AG04449 (cell line): Measurements from ENCODE around the gene HACL1.

Source experiments
- CTCF ChIA-PET: fragments of 350-600 bp; formaldehyde crosslinking; extraction: SDS; loops from one replicate; lab custom pipeline; 2021; ENCODE audit warnings: antibody characterized with exemption; lab: Yijun Ruan, JAX
- POLR2A ChIA-PET: fragments of 400-600, 350-600 bp; formaldehyde crosslinking; extraction: SDS; loops from one replicate; lab custom pipeline; 2020; ENCODE audit warnings: antibody characterized with exemption, inconsistent platforms; lab: Yijun Ruan, JAX
- DNase-seq: peaks from one replicate; pipeline ENCODE4 v3.0.0-alpha.2; 2010; ENCODE audit warnings: low read depth, low spot score
- H3K4me3 ChIP-seq: 2 replicates; pipeline ENCODE4 v1.5.1; 2011; ENCODE audit warnings: low read depth, mild to moderate bottlenecking, control low read depth, low read length
- CTCF ChIP-seq: IDR thresholded peaks from one replicate; pipeline ENCODE4 v1.5.1; 2011; ENCODE audit warnings: mild to moderate bottlenecking, moderate library complexity, low read length, control low read depth, inconsistent platforms; ENCODE audit not compliant: insufficient read depth; ENCODE audit errors: missing control alignments

HACL1 gene

GRCh38 chr3:15521573-15521965 is 79.8 kb downstream of the HACL1 start, which contains the start of gene COLQ:
Gene COLQ (minus strand): TSS chr3:15521706. CDS start chr3:15521625, 81 bp downstream.
- DNase-seq, result no peak

GRCh38 chr3:15520804-15521572 is 80.4 kb downstream of the HACL1 start:
- H3K4me3 ChIP-seq, result no peak overlapping the region
- ChIA-PET POLR2A (interaction anchor here (0.7 kb wide), 1 partner anchor 21 kb away, joined by 3 read pairs; no protein-coding TSS in a partner anchor), CTCF (interaction anchor here (0.7 to 2.1 kb wide), 3 partner anchors 12 to 15 kb away, joined by 3 to 5 read pairs (median 5); no protein-coding TSS in a partner anchor)
- DNase-seq, result no peak
- no peak for TF ChIP-seq CTCF

More at GRCh38 chr3:15521573-15521965, 79.8 kb downstream of the HACL1 start, which contains the start of gene COLQ:
- no peak within 1 kb of the TSS for H3K4me3 ChIP-seq
- TF ChIP-seq CTCF, result no peak
- CTCF ChIA-PET, result interaction anchor here (0.7 kb wide), 1 partner anchor 12 kb away, joined by 3 read pairs; no protein-coding TSS in a partner anchor
- POLR2A ChIA-PET, result interaction anchor here (0.7 kb wide), 1 partner anchor 22 kb away, joined by 3 read pairs; no protein-coding TSS in a partner anchor

- POLR2A ChIA-PET, result no interaction called here
These were observed 81.2 kb downstream of the HACL1 start for GRCh38 chr3:15520185-15520584.

GRCh38 chr3:15519096-15519495 is 82.3 kb downstream of the HACL1 start:
- no peak for DNase-seq
- CTCF ChIA-PET, result interaction anchor here (1.3 to 2.1 kb wide), 2 partner anchors 17 to 38 kb away, joined by 5 read pairs; no protein-coding TSS in a partner anchor
- no peak overlapping the region for H3K4me3 ChIP-seq
- POLR2A ChIA-PET, result no interaction called here
- TF ChIP-seq CTCF, result no peak

More at GRCh38 chr3:15520185-15520584, 81.2 kb downstream of the HACL1 start:
- no peak overlapping the region for H3K4me3 ChIP-seq
- CTCF ChIA-PET, result interaction anchor here (1.2 to 2.1 kb wide), 3 partner anchors 12 to 36 kb away, joined by 5 read pairs; no protein-coding TSS in a partner anchor
- no peak for TF ChIP-seq CTCF
- DNase-seq, result no peak

GRCh38 chr3:15514663-15515340 is 86.6 kb downstream of the HACL1 start:
- ChIA-PET POLR2A (no interaction called here), CTCF (no interaction called here)
- no peak for DNase-seq
- H3K4me3 ChIP-seq, result no peak overlapping the region
- TF ChIP-seq CTCF, result no peak
